ENCODE measurements around the gene SRP72.

Gene SRP72

GRCh38 chr4:56467284-56468096, at the start of gene SRP72:
SRP72 (plus strand) TSS chr4:56467617; CDS start chr4:56467636, 19 bp downstream.
- peak; percentile 85 for DNase-seq (ENCODE audit: low spot score)
- TF ChIP-seq, protein P1, sequence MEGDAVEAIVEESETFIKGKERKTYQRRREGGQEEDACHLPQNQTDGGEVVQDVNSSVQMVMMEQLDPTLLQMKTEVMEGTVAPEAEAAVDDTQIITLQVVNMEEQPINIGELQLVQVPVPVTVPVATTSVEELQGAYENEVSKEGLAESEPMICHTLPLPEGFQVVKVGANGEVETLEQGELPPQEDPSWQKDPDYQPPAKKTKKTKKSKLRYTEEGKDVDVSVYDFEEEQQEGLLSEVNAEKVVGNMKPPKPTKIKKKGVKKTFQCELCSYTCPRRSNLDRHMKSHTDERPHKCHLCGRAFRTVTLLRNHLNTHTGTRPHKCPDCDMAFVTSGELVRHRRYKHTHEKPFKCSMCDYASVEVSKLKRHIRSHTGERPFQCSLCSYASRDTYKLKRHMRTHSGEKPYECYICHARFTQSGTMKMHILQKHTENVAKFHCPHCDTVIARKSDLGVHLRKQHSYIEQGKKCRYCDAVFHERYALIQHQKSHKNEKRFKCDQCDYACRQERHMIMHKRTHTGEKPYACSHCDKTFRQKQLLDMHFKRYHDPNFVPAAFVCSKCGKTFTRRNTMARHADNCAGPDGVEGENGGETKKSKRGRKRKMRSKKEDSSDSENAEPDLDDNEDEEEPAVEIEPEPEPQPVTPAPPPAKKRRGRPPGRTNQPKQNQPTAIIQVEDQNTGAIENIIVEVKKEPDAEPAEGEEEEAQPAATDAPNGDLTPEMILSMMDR (IDR thresholded peaks at IDR 0.05): no peak

DNA sequence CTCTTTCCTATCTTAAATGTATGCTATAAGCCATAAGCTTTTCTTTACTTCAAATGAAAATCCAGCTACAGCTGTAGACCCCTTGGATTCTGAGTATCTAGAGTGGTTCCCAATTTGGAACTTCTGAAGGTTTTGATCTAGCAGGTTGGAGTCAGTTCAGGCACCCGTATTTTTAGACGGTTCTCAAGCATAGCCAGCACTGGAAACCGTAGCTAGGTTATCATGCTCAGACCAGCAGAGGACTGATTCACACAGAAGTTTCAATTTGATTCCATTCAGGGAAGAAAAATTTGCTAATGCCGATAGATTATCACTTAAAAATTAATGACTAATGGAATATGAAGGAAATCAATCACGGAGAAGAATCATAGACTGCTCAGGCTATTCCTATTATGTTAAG, 43.2 kb upstream of the SRP72 start:
- TF ChIP-seq, protein P1 (IDR thresholded peaks at IDR 0.05): no peak
- Histone ChIP-seq H3K27ac (no peak overlapping the region), H3K4me3 (no peak overlapping the region)
- DNase-seq (ENCODE audit: low spot score): no peak

More at GRCh38 chr4:56467284-56468096, at the start of gene SRP72:
- Histone ChIP-seq H3K4me3 (peak within 1 kb of the TSS; percentile 97), H3K27ac (peak within 1 kb of the TSS; percentile 75 to 92)

DNA sequence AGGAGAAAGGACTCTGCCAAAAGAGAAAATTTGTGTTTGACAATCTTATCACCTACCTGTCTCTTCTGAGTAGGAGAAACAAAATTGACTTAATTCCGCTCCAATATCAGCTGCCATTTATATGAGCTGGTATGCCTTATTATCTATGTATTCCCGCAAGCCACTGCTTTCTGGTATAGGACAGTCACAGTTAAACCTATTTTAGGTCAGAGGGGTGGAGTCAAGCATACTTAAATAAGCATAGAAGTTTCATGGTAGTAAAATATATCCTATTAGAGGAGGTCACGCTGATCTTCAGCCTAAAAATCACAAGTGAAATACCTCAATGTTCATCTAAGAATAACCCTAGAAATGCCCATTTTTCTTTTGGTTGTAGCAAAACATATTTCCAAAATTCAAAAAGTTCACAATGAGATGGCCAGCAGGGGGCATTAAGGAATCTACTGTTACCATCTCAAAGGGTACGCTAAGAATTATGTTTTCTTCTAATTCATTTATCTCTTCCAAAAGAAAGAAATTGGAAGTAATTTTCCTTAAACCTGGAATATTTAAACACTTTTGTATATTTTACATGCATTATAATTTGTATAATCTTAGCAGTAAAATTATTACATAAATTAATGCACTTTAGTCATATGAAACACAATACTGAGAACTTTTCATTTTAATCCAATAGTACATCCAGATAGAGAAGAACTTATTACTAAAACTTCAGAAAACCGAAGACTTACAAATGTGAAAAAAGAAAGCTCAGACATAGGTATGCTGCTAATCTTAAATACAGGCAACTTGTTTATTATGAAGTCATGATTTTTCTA, 42.5 kb upstream of the SRP72 start:
- TF ChIP-seq, protein P1 (IDR thresholded peaks at IDR 0.05): no peak
- no peak overlapping the region for H3K27ac ChIP-seq
- DNase-seq (ENCODE audit: low spot score): no peak
- H3K4me3 ChIP-seq: no peak overlapping the region

DNA sequence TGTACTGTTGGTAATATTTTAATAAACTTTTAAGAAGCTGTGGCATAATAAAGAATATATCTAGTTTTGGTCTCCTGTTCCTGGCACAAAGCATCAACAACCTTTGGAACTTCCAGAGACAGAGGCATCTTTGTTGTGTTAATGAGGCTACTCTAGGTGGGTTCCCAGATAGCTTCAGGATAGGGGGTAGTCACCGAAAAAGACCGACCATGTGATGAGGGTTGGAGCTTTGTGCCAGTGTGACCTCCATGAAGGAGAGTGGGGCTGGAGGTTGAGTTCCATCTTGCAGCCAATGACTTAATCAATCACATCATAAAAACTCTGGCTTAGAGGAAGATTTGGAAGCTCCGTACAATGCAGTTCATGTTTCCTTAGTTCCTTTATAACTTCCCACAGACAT, 41.9 kb upstream of the SRP72 start:
- Histone ChIP-seq H3K27ac (no peak overlapping the region), H3K4me3 (no peak overlapping the region)
- DNase-seq (ENCODE audit: low spot score): no peak
- TF ChIP-seq, protein P1 (IDR thresholded peaks at IDR 0.05): no peak

- Histone ChIP-seq H3K27ac (no peak overlapping the region), H3K4me3 (no peak overlapping the region)
- TF ChIP-seq, protein P1 (IDR thresholded peaks at IDR 0.05): no peak
- no peak for DNase-seq (ENCODE audit: low spot score)
These were observed 41.1 kb upstream of the SRP72 start for GRCh38 chr4:56426273-56426672.

DNA sequence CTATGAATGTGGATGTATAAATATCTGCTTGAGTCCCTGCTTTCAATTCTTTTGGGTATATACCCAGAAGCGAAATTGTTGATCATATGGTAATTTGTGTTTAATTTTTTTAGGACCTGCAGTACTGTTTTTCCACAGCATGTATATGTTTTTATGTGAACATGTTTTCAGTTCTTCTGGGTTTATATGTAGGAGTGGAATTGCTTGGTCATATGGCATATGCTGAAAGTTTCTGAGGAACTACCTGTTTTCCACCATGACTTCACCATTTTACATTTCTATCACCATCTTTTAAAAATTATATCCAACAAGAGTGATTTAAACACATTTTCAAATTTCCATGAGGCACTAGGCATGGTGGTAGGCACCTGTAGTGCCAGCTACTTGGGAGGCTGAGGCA, 40.2 kb upstream of the SRP72 start:
- TF ChIP-seq, protein P1 (IDR thresholded peaks at IDR 0.05): no peak
- no peak for DNase-seq (ENCODE audit: low spot score)
- no peak overlapping the region for H3K27ac ChIP-seq
- H3K4me3 ChIP-seq: no peak overlapping the region

All from coronary artery (tissue), 2 donors.